ENCODE results near the gene TUBB4B.
"Not testable (repeated sequence)": the region's sequence is repeated elsewhere in the genome, so short reads cannot be mapped to it uniquely, and the experiment has no call there.

Gene TUBB4B

GRCh38 chr9:137234055-137234697, 6.9 kb upstream of the TUBB4B start:
- in situ Hi-C loops (cut with MboI; ENCODE audit: low sequenced_read_pairs): no loop called here

- in situ Hi-C loops (cut with MboI; ENCODE audit: low sequenced_read_pairs): no loop called here
These were observed 6.2 kb upstream of the TUBB4B start for GRCh38 chr9:137234758-137235423.

GRCh38 chr9:137235424-137236237, 5.5 kb upstream of the TUBB4B start:
- in situ Hi-C loops (cut with MboI; ENCODE audit: low sequenced_read_pairs): no loop called here

GRCh38 chr9:137236238-137236935, 4.7 kb upstream of the TUBB4B start:
- in situ Hi-C loops (cut with MboI; ENCODE audit: low sequenced_read_pairs): no loop called here

GRCh38 chr9:137236936-137237421, 4.1 kb upstream of the TUBB4B start:
- in situ Hi-C loops (cut with MboI; ENCODE audit: low sequenced_read_pairs): no loop called here

GRCh38 chr9:137237759-137238726, 3.0 kb upstream of the TUBB4B start:
- in situ Hi-C loops (cut with MboI; ENCODE audit: low sequenced_read_pairs): no loop called here

- in situ Hi-C loops (cut with MboI; ENCODE audit: low sequenced_read_pairs): not testable (repeated sequence)
These were observed 1.4 kb upstream of the TUBB4B start for GRCh38 chr9:137239541-137240200.

- in situ Hi-C loops (cut with MboI; ENCODE audit: low sequenced_read_pairs): no loop called here
These were observed 708 bp upstream of the TUBB4B start for GRCh38 chr9:137240318-137240840.

GRCh38 chr9:137241490-137242268, 592 bp downstream of the TUBB4B start:
- in situ Hi-C loops (cut with MboI; ENCODE audit: low sequenced_read_pairs): no loop called here

GRCh38 chr9:137242269-137243203, 1.4 kb downstream of the TUBB4B start:
- in situ Hi-C loops (cut with MboI; ENCODE audit: low sequenced_read_pairs): no loop called here

GRCh38 chr9:137243266-137243625, 2.2 kb downstream of the TUBB4B start:
- in situ Hi-C loops (cut with MboI; ENCODE audit: low sequenced_read_pairs): not testable (repeated sequence)

- in situ Hi-C loops (cut with MboI; ENCODE audit: low sequenced_read_pairs): no loop called here
These were observed 2.8 kb downstream of the TUBB4B start for GRCh38 chr9:137243626-137244485.

GRCh38 chr9:137244486-137245449, 3.7 kb downstream of the TUBB4B start:
- in situ Hi-C loops (cut with MboI; ENCODE audit: low sequenced_read_pairs): no loop called here

GRCh38 chr9:137245450-137246421, 4.6 kb downstream of the TUBB4B start:
- in situ Hi-C loops (cut with MboI; ENCODE audit: low sequenced_read_pairs): no loop called here
